Dermis microvascular lymphatic vessel endothelial cell (primary cell): ENCODE measurements around the gene HNRNPC. TPM values are rescaled to one million over a fixed set of nuclear protein-coding genes. Genes with fewer than 3 reads are reported as not detected.
"Not testable (repeated sequence)": the region's sequence is repeated elsewhere in the genome, so short reads cannot be mapped to it uniquely, and the experiment has no call there.

Experiments
- DNase-seq, 2 donors: peaks; one replicate each; pipeline versions ENCODE4 v3.0.0 to v3.0.0-alpha.2; 2010; ENCODE audit warnings: low read depth in 2 of 2
- total RNA-seq: library from RNA; depleted of rRNA; stranded (reverse); fragments of >200 nt; gene quantifications from 2 replicates; pipeline ENCODE4 v1.2.1, GENCODE V29; 2014

HNRNPC gene
- 479 and 693 TPM in 2 replicates for total RNA-seq

- DNase-seq = peak; percentile 100
These were observed at the start of gene HNRNPC for GRCh38 chr14:21269252-21270046. Gene HNRNPC (minus strand): TSS chr14:21269442. CDS start chr14:21234193, 35,249 bp downstream.

GRCh38 chr14:21317398-21317797 is 48.2 kb upstream of the HNRNPC start:
- no peak for DNase-seq

- DNase-seq = no peak
These were observed 44.3 kb upstream of the HNRNPC start for GRCh38 chr14:21313512-21313911.

GRCh38 chr14:21311614-21312013 is 42.4 kb upstream of the HNRNPC start:
- DNase-seq = no peak

GRCh38 chr14:21309956-21310355 is 40.7 kb upstream of the HNRNPC start:
- DNase-seq = no peak

GRCh38 chr14:21309238-21309636 is 40.0 kb upstream of the HNRNPC start:
- no peak for DNase-seq

- DNase-seq = peak; percentile 70 to 81
These were observed 39.4 kb upstream of the HNRNPC start for GRCh38 chr14:21308479-21309237.

GRCh38 chr14:21308132-21308478 is 38.9 kb upstream of the HNRNPC start:
- DNase-seq = no peak

- DNase-seq = no peak
These were observed 38.4 kb upstream of the HNRNPC start for GRCh38 chr14:21307637-21308036.

GRCh38 chr14:21302836-21303140 is 33.5 kb upstream of the HNRNPC start:
- DNase-seq = not testable (repeated sequence)

GRCh38 chr14:21302013-21302835 is 33.0 kb upstream of the HNRNPC start:
- DNase-seq = no peak

GRCh38 chr14:21300892-21301291 is 31.6 kb upstream of the HNRNPC start:
- peak in 1 of 2 donors; percentile 25 for DNase-seq

- no peak for DNase-seq
These were observed 30.4 kb upstream of the HNRNPC start for GRCh38 chr14:21299562-21300130.

- no peak for DNase-seq
These were observed 29.1 kb upstream of the HNRNPC start for GRCh38 chr14:21298358-21298757.

- DNase-seq = not testable (repeated sequence)
These were observed 24.8 kb upstream of the HNRNPC start for GRCh38 chr14:21294026-21294425.

- peak in 1 of 2 donors; percentile 43 for DNase-seq
These were observed 17.9 kb upstream of the HNRNPC start for GRCh38 chr14:21287168-21287567.

GRCh38 chr14:21286516-21286915 is 17.3 kb upstream of the HNRNPC start:
- not testable (repeated sequence) for DNase-seq

GRCh38 chr14:21281917-21282316 is 12.7 kb upstream of the HNRNPC start:
- not testable (repeated sequence) for DNase-seq

- DNase-seq = no peak
These were observed 10.5 kb upstream of the HNRNPC start, which contains the start of gene RPGRIP1 for GRCh38 chr14:21279783-21280182. Gene RPGRIP1 (plus strand): TSS chr14:21280083. CDS start chr14:21287977, 7,894 bp downstream.

- peak; percentile 61 to 64 for DNase-seq
These were observed 9.4 kb upstream of the HNRNPC start for GRCh38 chr14:21278632-21279031.

GRCh38 chr14:21275261-21275858 is 6.1 kb upstream of the HNRNPC start:
- DNase-seq = no peak
